HCT116 (cell line): ENCODE data around the gene AGAP1. TPM values are rescaled to one million over a fixed set of nuclear protein-coding genes. Genes with fewer than 3 reads are reported as not detected.

Source experiments
- ATAC-seq: fragments of 200-7000 bp; cut with Tn5 transposase; 2 replicates; pipeline ENCODE4 v1.9.1; 2020; ENCODE audit warnings: mild to moderate bottlenecking, moderate library complexity
- BruUV-seq: library from RNA; stranded (reverse); fragments of 400-500 nt; replicated peaks from 2 replicates; lab custom pipeline; 2021; lab: Mats Ljungman, UMichigan
- CTCF ChIA-PET: fragments of 300-600 bp; sonication (Branson Sonifier 250); formaldehyde crosslinking; loops from one replicate; lab custom pipeline; 2021; ENCODE audit warnings: antibody characterized with exemption; lab: Charles Lee
- POLR2A ChIA-PET: fragments of 300-600, 350-600 bp; sonication (Branson Sonifier 250); formaldehyde crosslinking; loops from one replicate; lab custom pipeline; 2021; ENCODE audit warnings: antibody characterized with exemption; lab: Charles Lee
- RAD21 ChIA-PET, 2 experiments: fragments of 300-600 bp; sonication (Branson Sonifier 250); formaldehyde crosslinking; loops; one replicate each; lab custom pipeline; 2023; ENCODE audit warnings: low total read pairs in 2 of 2; ENCODE audit not compliant: uncharacterized antibody in 2 of 2, unreplicated experiment in 2 of 2, low non-redundant PET in 1 of 2; lab: Charles Lee
- DNase-seq: peaks from one replicate; pipeline ENCODE4 v3.0.0-alpha.2; 2010; ENCODE audit warnings: low read depth, low spot score
- H2AFZ ChIP-seq: fragments of 200-600 bp; shearing (Covaris generic), sonication (generic); 2 replicates; pipeline ENCODE4 v1.6.1; 2017; ENCODE audit warnings: low read depth, mixed run types, mixed read lengths, antibody characterized with exemption, low read length; ENCODE audit not compliant: poor library complexity, severe bottlenecking
- H3K27ac ChIP-seq: 2 replicates; pipeline ENCODE4 v1.5.1; 2012; ENCODE audit warnings: low read depth, low read length
- H3K27me3 ChIP-seq: fragments of 200-600 bp; sonication (generic); 2 replicates; pipeline ENCODE4 v1.6.1; 2016; ENCODE audit warnings: mixed run types, low read length, mixed read lengths; ENCODE audit not compliant: insufficient read depth
- H3K36me3 ChIP-seq, 2 experiments: fragments of 200-500 bp in 1 of 2; fragments of 200-600 bp in 1 of 2; sonication (Bioruptor generic) in 1 of 2; sonication (generic) in 1 of 2; 2 replicates each; pipeline versions ENCODE4 v1.5.1 to v1.6.1; 2014 to 2016; ENCODE audit warnings: low read length in 2 of 2, inconsistent platforms in 1 of 2, mixed read lengths in 1 of 2, mixed run types in 1 of 2; ENCODE audit not compliant: insufficient read depth in 2 of 2, control insufficient read depth in 1 of 2
- H3K4me1 ChIP-seq, 2 experiments: fragments of 200-600 bp in 1 of 2; sonication (generic) in 1 of 2; 2 replicates each; pipeline versions ENCODE4 v1.5.1 to v1.6.1; 2012 to 2017; ENCODE audit warnings: low read length in 2 of 2, inconsistent platforms in 1 of 2, mild to moderate bottlenecking in 1 of 2, mixed read lengths in 1 of 2, mixed run types in 1 of 2, moderate library complexity in 1 of 2; ENCODE audit not compliant: insufficient read depth in 2 of 2, control insufficient read depth in 1 of 2
- H3K4me2 ChIP-seq: fragments of 200-600 bp; sonication (generic); 2 replicates; pipeline ENCODE4 v1.6.1; 2017; ENCODE audit warnings: mixed run types, low read length, mixed read lengths
- H3K4me3 ChIP-seq, 2 experiments: fragments of 200-600 bp in 1 of 2; sonication (generic) in 1 of 2; replicated peaks in 1 of 2; 2 replicates each; pipeline ENCODE4 v1.5.1; 2011 to 2016; ENCODE audit warnings: low read length in 2 of 2, control low read depth in 1 of 2, low read depth in 1 of 2, mild to moderate bottlenecking in 1 of 2, mixed read lengths in 1 of 2, mixed run types in 1 of 2
- H3K79me2 ChIP-seq: fragments of 200-600 bp; sonication (generic); 2 replicates; pipeline ENCODE4 v1.6.1; 2017; ENCODE audit warnings: mild to moderate bottlenecking, mixed run types, low read length, moderate library complexity, mixed read lengths; ENCODE audit not compliant: insufficient read depth
- H3K9ac ChIP-seq: fragments of 200-600 bp; sonication (generic); 2 replicates; pipeline ENCODE4 v1.6.1; 2016; ENCODE audit warnings: low read length, mixed read lengths
- H3K9me2 ChIP-seq: fragments of 200-600 bp; sonication (generic), shearing (Covaris generic); 2 replicates; pipeline ENCODE4 v1.6.1; 2017; ENCODE audit warnings: mixed run types, mild to moderate bottlenecking, moderate library complexity; ENCODE audit not compliant: insufficient read depth
- H3K9me3 ChIP-seq, 2 experiments: fragments of 200-500 bp in 1 of 2; fragments of 200-600 bp in 1 of 2; sonication (Bioruptor generic) in 1 of 2; sonication (generic) in 1 of 2; 2 replicates each; pipeline ENCODE4 v1.6.1; 2014 to 2017; ENCODE audit warnings: low read length in 2 of 2, mixed read lengths in 2 of 2, inconsistent platforms in 1 of 2, low read depth in 1 of 2, mild to moderate bottlenecking in 1 of 2, mixed run types in 1 of 2, moderate library complexity in 1 of 2; ENCODE audit not compliant: control insufficient read depth in 1 of 2, insufficient read depth in 1 of 2
- H4K20me1 ChIP-seq: fragments of 200-600 bp; sonication (generic), shearing (Covaris generic); 2 replicates; pipeline ENCODE4 v1.6.1; 2017; ENCODE audit warnings: mixed run types, mild to moderate bottlenecking, moderate library complexity; ENCODE audit not compliant: insufficient read depth
- EGR1 ChIP-seq: IDR thresholded peaks from 2 replicates; pipeline ENCODE4 v1.6.1; 2012; ENCODE audit warnings: low read depth
- FOSL1 ChIP-seq: IDR thresholded peaks from 2 replicates; pipeline ENCODE4 v1.6.1; 2012; ENCODE audit warnings: low read depth
- POLR2A ChIP-seq: IDR thresholded peaks from 2 replicates; pipeline ENCODE4 v1.7.0; 2011; ENCODE audit warnings: borderline replicate concordance; ENCODE audit not compliant: insufficient read depth, insufficient read length; ENCODE audit errors: extremely low read depth
- POLR2AphosphoS5 ChIP-seq: IDR thresholded peaks from 2 replicates; pipeline ENCODE4 v1.6.1; 2011; ENCODE audit warnings: mild to moderate bottlenecking, low read depth, low read length, moderate library complexity
- SP1 ChIP-seq: IDR thresholded peaks from 2 replicates; pipeline ENCODE4 v1.6.1; 2012; ENCODE audit warnings: low read depth
- TCF7L2 ChIP-seq: IDR thresholded peaks from 2 replicates; pipeline ENCODE4 v1.7.0; 2011; ENCODE audit warnings: borderline replicate concordance, inconsistent platforms; ENCODE audit not compliant: insufficient read depth, insufficient read length; ENCODE audit errors: extremely low read depth
- ZFX ChIP-seq: fragments of 450-650 bp; IDR thresholded peaks from 2 replicates; pipeline ENCODE4 v1.6.1; 2017
- intact Hi-C: fragments of 100-400 bp; cut with micrococcal nuclease; formaldehyde crosslinking; loops from 2 replicates; pipeline ENCODE4 v1.10.0; 2022
- total RNA-seq: library from RNA; stranded (reverse); gene quantifications from one replicate; pipeline ENCODE4 v1.2.1, GENCODE V29; 2021; ENCODE audit not compliant: unreplicated experiment
- TF ChIP-seq, protein P1 (sequence below): IDR thresholded peaks from 2 replicates; pipeline ENCODE4 v1.6.1; 2012

Gene AGAP1
- total RNA-seq, 1 experiment from 2014 or later = 43.8 TPM

GRCh38 chr2:236001166-236001828 is 507.5 kb downstream of the AGAP1 start:
- no peaks in the 10 kb centered on the region for H3K9me3 ChIP-seq
- BruUV-seq = no TSS peak
- H3K27ac ChIP-seq = no peak overlapping the region
- ChIA-PET POLR2A (no interaction called here), RAD21 (no interaction called here), CTCF (no interaction called here)
- H3K4me2 ChIP-seq = no peak overlapping the region
- TF ChIP-seq EGR1 (no peak), FOSL1 (no peak)
- no peaks in the 10 kb centered on the region for H3K27me3 ChIP-seq
- DNase-seq (no peak), ATAC-seq (no peak)
- no peaks in the 10 kb centered on the region for H3K36me3 ChIP-seq
- H2AFZ ChIP-seq = no peak overlapping the region
- no peak overlapping the region for H3K4me3 ChIP-seq
- H4K20me1 ChIP-seq = no peaks in the 10 kb centered on the region
- peaks cover 5% of the 10 kb centered on the region; the same call in 1 of the 2 replicates for H3K79me2 ChIP-seq
- H3K9me2 ChIP-seq = no peaks in the 10 kb centered on the region; the same call in 1 of the 2 replicates
- H3K9ac ChIP-seq = no peak overlapping the region
- intact Hi-C loops = no loop called here
- no peaks in the 10 kb centered on the region for H3K4me1 ChIP-seq

DNA sequence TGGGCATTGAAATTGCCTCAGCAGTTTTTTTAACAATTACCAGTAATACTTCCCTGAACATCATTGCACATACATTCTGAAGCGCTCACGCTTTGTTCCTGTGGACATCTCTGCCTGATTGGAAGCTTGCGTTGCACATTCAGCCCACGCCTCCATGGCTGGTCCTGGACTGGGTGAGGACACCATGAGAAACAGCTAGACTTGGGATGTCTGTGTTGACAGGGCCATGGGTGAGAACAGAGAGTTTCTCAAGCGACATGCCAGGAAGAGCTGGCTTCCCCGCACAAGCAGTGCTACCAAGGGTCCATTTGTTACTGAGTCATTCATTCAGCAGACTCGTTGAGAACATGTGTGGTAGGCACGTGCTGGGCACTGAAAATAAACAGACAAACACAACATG is 508.0 kb downstream of the AGAP1 start:
- DNase-seq (no peak), ATAC-seq (no peak)
- Histone ChIP-seq H3K27me3 (no peaks in the 10 kb centered on the region), H2AFZ (no peak overlapping the region), H3K9me3 (no peaks in the 10 kb centered on the region), H3K36me3 (no peaks in the 10 kb centered on the region), H3K4me2 (no peak overlapping the region), H3K79me2 (peaks cover 5% of the 10 kb centered on the region; the same call in 1 of the 2 replicates), H3K9ac (no peak overlapping the region), H3K27ac (no peak overlapping the region), H3K9me2 (no peaks in the 10 kb centered on the region; the same call in 1 of the 2 replicates), H3K4me1 (no peaks in the 10 kb centered on the region), H4K20me1 (no peaks in the 10 kb centered on the region), H3K4me3 (no peak overlapping the region)
- CTCF ChIA-PET = no interaction called here
- intact Hi-C loops = no loop called here
- no peak for TF ChIP-seq FOSL1
- TF ChIP-seq, protein P1, sequence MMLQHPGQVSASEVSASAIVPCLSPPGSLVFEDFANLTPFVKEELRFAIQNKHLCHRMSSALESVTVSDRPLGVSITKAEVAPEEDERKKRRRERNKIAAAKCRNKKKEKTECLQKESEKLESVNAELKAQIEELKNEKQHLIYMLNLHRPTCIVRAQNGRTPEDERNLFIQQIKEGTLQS = no peak
- no peak for TF ChIP-seq POLR2AphosphoS5
- TF ChIP-seq SP1 = no peak
- no peak for TF ChIP-seq ZFX
- TF ChIP-seq TCF7L2 = no peak
- TF ChIP-seq POLR2A = no peak
- RAD21 ChIA-PET = no interaction called here
- POLR2A ChIA-PET = no interaction called here
- BruUV-seq = no TSS peak
